GM23338 (cell line): ENCODE measurements around the gene POLA1. TPM values are rescaled to one million over a fixed set of nuclear protein-coding genes. Genes with fewer than 3 reads are reported as not detected.

ENCODE experiments used
- ATAC-seq: fragments of 200-7000 bp; cut with Tn5 transposase; 3 replicates; pipeline ENCODE4 v1.9.1; 2020
- DNase-seq: peaks from one replicate; pipeline ENCODE4 v3.0.0-alpha.2; 2015; ENCODE audit warnings: low spot score
- H2AFZ ChIP-seq: fragments of 200-600 bp; sonication (generic); 2 replicates; pipeline ENCODE4 v1.8.0; 2016; ENCODE audit warnings: antibody characterized with exemption, mild to moderate bottlenecking, moderate library complexity
- H3F3A ChIP-seq: fragments of 200-600 bp; sonication (generic); replicated peaks from 2 replicates; pipeline ENCODE4 v1.8.0; 2017; ENCODE audit warnings: antibody characterized with exemption, mixed run types, low read depth
- H3K27ac ChIP-seq: fragments of 200-600 bp; sonication (generic); 2 replicates; pipeline ENCODE4 v1.6.1; 2016; ENCODE audit warnings: low read depth
- H3K27me3 ChIP-seq: fragments of 200-600 bp; sonication (generic); 2 replicates; pipeline ENCODE4 v1.8.0; 2016; ENCODE audit warnings: mild to moderate bottlenecking, mixed run types, moderate library complexity; ENCODE audit not compliant: insufficient read depth
- H3K36me3 ChIP-seq: fragments of 200-600 bp; sonication (generic); 2 replicates; pipeline ENCODE4 v1.8.0; 2016; ENCODE audit warnings: mild to moderate bottlenecking; ENCODE audit not compliant: insufficient read depth
- H3K4me1 ChIP-seq: fragments of 200-600 bp; sonication (generic); 2 replicates; pipeline ENCODE4 v1.8.0; 2016; ENCODE audit warnings: mild to moderate bottlenecking, moderate library complexity; ENCODE audit not compliant: insufficient read depth
- H3K4me2 ChIP-seq: fragments of 200-600 bp; sonication (generic); 2 replicates; pipeline ENCODE4 v1.7.1; 2017; ENCODE audit warnings: mixed run types
- H3K4me3 ChIP-seq: fragments of 200-600 bp; sonication (generic); 2 replicates; pipeline ENCODE4 v1.6.1; 2016; ENCODE audit warnings: mixed run types
- H3K79me2 ChIP-seq: fragments of 200-600 bp; sonication (generic); replicated peaks from 2 replicates; pipeline ENCODE4 v1.8.0; 2017; ENCODE audit warnings: mild to moderate bottlenecking; ENCODE audit not compliant: insufficient read depth
- H3K9me2 ChIP-seq: fragments of 200-600 bp; sonication (generic); 2 replicates; pipeline ENCODE4 v1.8.0; 2017; ENCODE audit not compliant: insufficient read depth
- H4K20me1 ChIP-seq: fragments of 200-600 bp; sonication (generic); replicated peaks from 2 replicates; pipeline ENCODE4 v1.8.0; 2017; ENCODE audit warnings: mild to moderate bottlenecking; ENCODE audit not compliant: insufficient read depth
- H3K27ac Mint-ChIP-seq: 2 replicates; pipeline ENCODE4 v1.8.0; 2020; ENCODE audit warnings: inconsistent platforms, mild to moderate bottlenecking, moderate library complexity, mixed read lengths
- H3K27me3 Mint-ChIP-seq: 3 replicates; pipeline ENCODE4 v1.8.0; 2022; ENCODE audit warnings: low read depth, mild to moderate bottlenecking, moderate library complexity, mixed read lengths, inconsistent platforms; ENCODE audit not compliant: insufficient read depth, poor library complexity
- H3K36me3 Mint-ChIP-seq: 3 replicates; pipeline ENCODE4 v1.8.0; 2021; ENCODE audit warnings: low read depth, mild to moderate bottlenecking, inconsistent platforms, moderate library complexity, mixed read lengths
- H3K4me1 Mint-ChIP-seq: 3 replicates; pipeline ENCODE4 v1.8.0; 2020; ENCODE audit warnings: mild to moderate bottlenecking, inconsistent platforms, mixed read lengths
- H3K4me3 Mint-ChIP-seq: 3 replicates; pipeline ENCODE4 v1.8.0; 2021; ENCODE audit warnings: moderate library complexity, mild to moderate bottlenecking, inconsistent platforms, mixed read lengths
- H3K9me3 Mint-ChIP-seq: 3 replicates; pipeline ENCODE4 v1.8.0; 2020; ENCODE audit warnings: moderate library complexity, mild to moderate bottlenecking, inconsistent platforms, mixed read lengths
- CREB1 ChIP-seq: fragments of 250-450 bp; sonication (Bioruptor Pico); IDR thresholded peaks from 2 replicates; pipeline ENCODE4 v1.5.0; 2020; ENCODE audit warnings: low read depth, mild to moderate bottlenecking, moderate library complexity
- CTCF ChIP-seq, 2 experiments: fragments of 200-600 bp in 1 of 2; sonication (generic) in 1 of 2; conservative IDR thresholded peaks; 2 replicates each; pipeline versions ENCODE4 v1.5.1 to v1.6.1; 2016 to 2017; ENCODE audit warnings: antibody characterized with exemption in 2 of 2, low read depth in 2 of 2, mild to moderate bottlenecking in 2 of 2, moderate library complexity in 1 of 2
- EZH2 ChIP-seq: fragments of 200-600 bp; sonication (generic); IDR thresholded peaks from one replicate; pipeline ENCODE4 v1.8.0; 2017; ENCODE audit warnings: antibody characterized with exemption, mild to moderate bottlenecking, low read depth; ENCODE audit not compliant: unreplicated experiment
- EZH2phosphoT487 ChIP-seq: fragments of 200-600 bp; sonication (generic); IDR thresholded peaks from one replicate; pipeline ENCODE4 v1.8.1; 2018; ENCODE audit warnings: antibody characterized with exemption; ENCODE audit not compliant: unreplicated experiment
- JUNB ChIP-seq: IDR thresholded peaks from one replicate; pipeline ENCODE4 v1.6.1; 2016; ENCODE audit warnings: antibody characterized with exemption; ENCODE audit not compliant: unreplicated experiment
- NANOG ChIP-seq: IDR thresholded peaks from 2 replicates; pipeline ENCODE4 v1.6.1; 2016; ENCODE audit warnings: antibody characterized with exemption, borderline replicate concordance
- POLR2AphosphoS5 ChIP-seq: IDR thresholded peaks from 2 replicates; pipeline ENCODE4 v1.6.1; 2016; ENCODE audit warnings: antibody characterized with exemption, low read depth
- STAT1 ChIP-seq: IDR thresholded peaks from one replicate; pipeline ENCODE4 v1.6.1; 2016; ENCODE audit warnings: antibody characterized with exemption; ENCODE audit not compliant: unreplicated experiment
- ZNF114 ChIP-seq: fragments of 250-450 bp; sonication (Bioruptor Pico); IDR thresholded peaks from 2 replicates; pipeline ENCODE4 v1.5.0; 2020; ENCODE audit warnings: mild to moderate bottlenecking, moderate library complexity
- ZNF331 ChIP-seq: fragments of 250-450 bp; sonication (Bioruptor Pico); IDR thresholded peaks from 2 replicates; pipeline ENCODE4 v1.5.0; 2020; ENCODE audit warnings: low read depth, mild to moderate bottlenecking, moderate library complexity
- polyA plus RNA-seq: library from polyadenylated mRNA; unstranded; fragments of >200 nt; fragmentation: Nextera tagmentation; extraction: Ambion mirVana; gene quantifications from 2 replicates; pipeline ENCODE4 v1.2.1, GENCODE V29; 2016
- total RNA-seq: library from RNA; depleted of rRNA; stranded (reverse); fragments of >200 nt; shearing (Covaris generic); gene quantifications from 2 replicates; pipeline ENCODE4 v1.2.3, GENCODE V29; 2014
- TF ChIP-seq, protein P1 (sequence below): IDR thresholded peaks from 2 replicates; pipeline ENCODE4 v1.6.1; 2016; ENCODE audit warnings: antibody characterized with exemption
- TF ChIP-seq, protein P2 (sequence below): fragments of 250-450 bp; sonication (Bioruptor Pico); IDR thresholded peaks from 2 replicates; pipeline ENCODE4 v1.5.0; 2020; ENCODE audit warnings: mild to moderate bottlenecking, moderate library complexity
- TF ChIP-seq, protein P3 (sequence below): IDR thresholded peaks from one replicate; pipeline ENCODE4 v1.6.1; 2018; ENCODE audit warnings: antibody characterized with exemption; ENCODE audit not compliant: unreplicated experiment

POLA1 gene
- total and polyA plus RNA-seq, 2 experiments from 2014 or later = 12.6 to 36.6 TPM

DNA sequence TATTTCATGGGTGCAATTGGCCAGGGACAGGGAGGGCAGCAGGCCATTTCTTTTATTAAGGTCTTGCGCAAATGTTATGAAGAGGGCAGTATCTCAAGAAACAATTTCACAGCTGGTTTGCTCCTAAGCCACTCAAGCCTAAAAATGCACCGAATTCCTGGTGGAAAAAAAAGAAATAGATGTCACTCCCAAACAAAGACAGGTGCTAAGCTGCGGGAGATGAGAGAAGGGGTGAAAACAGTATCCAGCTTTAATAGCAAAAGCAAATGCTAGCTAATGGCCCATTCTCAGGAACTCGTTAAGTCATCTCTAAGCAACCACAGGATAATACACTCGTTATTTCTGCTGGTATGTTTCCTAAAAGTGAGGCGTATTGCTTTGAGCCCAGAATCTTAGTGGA, 205.7 kb downstream of the POLA1 start:
- H3K27me3 Mint-ChIP-seq = no peaks in the 10 kb centered on the region
- no peaks in the 10 kb centered on the region for H3F3A ChIP-seq
- H3K27ac Mint-ChIP-seq = no peak overlapping the region
- H3K27ac ChIP-seq = no peak overlapping the region
- H3K4me3 ChIP-seq = no peak overlapping the region
- no peak overlapping the region for H3K4me2 ChIP-seq
- DNase-seq (no peak), ATAC-seq (no peak)
- no peaks in the 10 kb centered on the region for H4K20me1 ChIP-seq
- H3K79me2 ChIP-seq = no peaks in the 10 kb centered on the region
- H2AFZ ChIP-seq = no peak overlapping the region
- H3K9me3 Mint-ChIP-seq = no peaks in the 10 kb centered on the region
- H3K36me3 Mint-ChIP-seq = no peaks in the 10 kb centered on the region
- TF ChIP-seq ZNF331 (no peak), NANOG (no peak), ZNF114 (CRISPR knock-in tag) (no peak), CTCF (conservative IDR thresholded peaks at IDR 0.05; ENCODE audit: low read depth in 2 of 2) (no peak), STAT1 (no peak), EZH2phosphoT487 (no peak), EZH2 (no peak), CREB1 (CRISPR knock-in tag) (no peak), JUNB (no peak), POLR2AphosphoS5 (no peak)
- TF ChIP-seq, protein P1, sequence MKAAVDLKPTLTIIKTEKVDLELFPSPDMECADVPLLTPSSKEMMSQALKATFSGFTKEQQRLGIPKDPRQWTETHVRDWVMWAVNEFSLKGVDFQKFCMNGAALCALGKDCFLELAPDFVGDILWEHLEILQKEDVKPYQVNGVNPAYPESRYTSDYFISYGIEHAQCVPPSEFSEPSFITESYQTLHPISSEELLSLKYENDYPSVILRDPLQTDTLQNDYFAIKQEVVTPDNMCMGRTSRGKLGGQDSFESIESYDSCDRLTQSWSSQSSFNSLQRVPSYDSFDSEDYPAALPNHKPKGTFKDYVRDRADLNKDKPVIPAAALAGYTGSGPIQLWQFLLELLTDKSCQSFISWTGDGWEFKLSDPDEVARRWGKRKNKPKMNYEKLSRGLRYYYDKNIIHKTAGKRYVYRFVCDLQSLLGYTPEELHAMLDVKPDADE = no peak
- TF ChIP-seq, protein P2, sequence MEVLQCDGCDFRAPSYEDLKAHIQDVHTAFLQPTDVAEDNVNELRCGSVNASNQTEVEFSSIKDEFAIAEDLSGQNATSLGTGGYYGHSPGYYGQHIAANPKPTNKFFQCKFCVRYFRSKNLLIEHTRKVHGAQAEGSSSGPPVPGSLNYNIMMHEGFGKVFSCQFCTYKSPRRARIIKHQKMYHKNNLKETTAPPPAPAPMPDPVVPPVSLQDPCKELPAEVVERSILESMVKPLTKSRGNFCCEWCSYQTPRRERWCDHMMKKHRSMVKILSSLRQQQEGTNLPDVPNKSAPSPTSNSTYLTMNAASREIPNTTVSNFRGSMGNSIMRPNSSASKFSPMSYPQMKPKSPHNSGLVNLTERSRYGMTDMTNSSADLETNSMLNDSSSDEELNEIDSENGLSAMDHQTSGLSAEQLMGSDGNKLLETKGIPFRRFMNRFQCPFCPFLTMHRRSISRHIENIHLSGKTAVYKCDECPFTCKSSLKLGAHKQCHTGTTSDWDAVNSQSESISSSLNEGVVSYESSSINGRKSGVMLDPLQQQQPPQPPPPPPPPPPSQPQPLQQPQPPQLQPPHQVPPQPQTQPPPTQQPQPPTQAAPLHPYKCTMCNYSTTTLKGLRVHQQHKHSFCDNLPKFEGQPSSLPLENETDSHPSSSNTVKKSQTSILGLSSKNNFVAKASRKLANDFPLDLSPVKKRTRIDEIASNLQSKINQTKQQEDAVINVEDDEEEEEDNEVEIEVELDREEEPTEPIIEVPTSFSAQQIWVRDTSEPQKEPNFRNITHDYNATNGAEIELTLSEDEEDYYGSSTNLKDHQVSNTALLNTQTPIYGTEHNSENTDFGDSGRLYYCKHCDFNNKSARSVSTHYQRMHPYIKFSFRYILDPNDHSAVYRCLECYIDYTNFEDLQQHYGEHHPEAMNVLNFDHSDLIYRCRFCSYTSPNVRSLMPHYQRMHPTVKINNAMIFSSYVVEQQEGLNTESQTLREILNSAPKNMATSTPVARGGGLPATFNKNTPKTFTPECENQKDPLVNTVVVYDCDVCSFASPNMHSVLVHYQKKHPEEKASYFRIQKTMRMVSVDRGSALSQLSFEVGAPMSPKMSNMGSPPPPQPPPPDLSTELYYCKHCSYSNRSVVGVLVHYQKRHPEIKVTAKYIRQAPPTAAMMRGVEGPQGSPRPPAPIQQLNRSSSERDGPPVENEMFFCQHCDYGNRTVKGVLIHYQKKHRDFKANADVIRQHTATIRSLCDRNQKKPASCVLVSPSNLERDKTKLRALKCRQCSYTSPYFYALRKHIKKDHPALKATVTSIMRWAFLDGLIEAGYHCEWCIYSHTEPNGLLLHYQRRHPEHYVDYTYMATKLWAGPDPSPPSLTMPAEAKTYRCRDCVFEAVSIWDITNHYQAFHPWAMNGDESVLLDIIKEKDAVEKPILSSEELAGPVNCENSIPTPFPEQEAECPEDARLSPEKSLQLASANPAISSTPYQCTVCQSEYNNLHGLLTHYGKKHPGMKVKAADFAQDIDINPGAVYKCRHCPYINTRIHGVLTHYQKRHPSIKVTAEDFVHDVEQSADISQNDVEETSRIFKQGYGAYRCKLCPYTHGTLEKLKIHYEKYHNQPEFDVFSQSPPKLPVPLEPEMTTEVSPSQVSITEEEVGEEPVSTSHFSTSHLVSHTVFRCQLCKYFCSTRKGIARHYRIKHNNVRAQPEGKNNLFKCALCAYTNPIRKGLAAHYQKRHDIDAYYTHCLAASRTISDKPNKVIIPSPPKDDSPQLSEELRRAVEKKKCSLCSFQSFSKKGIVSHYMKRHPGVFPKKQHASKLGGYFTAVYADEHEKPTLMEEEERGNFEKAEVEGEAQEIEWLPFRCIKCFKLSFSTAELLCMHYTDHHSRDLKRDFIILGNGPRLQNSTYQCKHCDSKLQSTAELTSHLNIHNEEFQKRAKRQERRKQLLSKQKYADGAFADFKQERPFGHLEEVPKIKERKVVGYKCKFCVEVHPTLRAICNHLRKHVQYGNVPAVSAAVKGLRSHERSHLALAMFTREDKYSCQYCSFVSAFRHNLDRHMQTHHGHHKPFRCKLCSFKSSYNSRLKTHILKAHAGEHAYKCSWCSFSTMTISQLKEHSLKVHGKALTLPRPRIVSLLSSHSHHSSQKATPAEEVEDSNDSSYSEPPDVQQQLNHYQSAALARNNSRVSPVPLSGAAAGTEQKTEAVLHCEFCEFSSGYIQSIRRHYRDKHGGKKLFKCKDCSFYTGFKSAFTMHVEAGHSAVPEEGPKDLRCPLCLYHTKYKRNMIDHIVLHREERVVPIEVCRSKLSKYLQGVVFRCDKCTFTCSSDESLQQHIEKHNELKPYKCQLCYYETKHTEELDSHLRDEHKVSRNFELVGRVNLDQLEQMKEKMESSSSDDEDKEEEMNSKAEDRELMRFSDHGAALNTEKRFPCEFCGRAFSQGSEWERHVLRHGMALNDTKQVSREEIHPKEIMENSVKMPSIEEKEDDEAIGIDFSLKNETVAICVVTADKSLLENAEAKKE (CRISPR knock-in tag) = no peak
- TF ChIP-seq, protein P3, sequence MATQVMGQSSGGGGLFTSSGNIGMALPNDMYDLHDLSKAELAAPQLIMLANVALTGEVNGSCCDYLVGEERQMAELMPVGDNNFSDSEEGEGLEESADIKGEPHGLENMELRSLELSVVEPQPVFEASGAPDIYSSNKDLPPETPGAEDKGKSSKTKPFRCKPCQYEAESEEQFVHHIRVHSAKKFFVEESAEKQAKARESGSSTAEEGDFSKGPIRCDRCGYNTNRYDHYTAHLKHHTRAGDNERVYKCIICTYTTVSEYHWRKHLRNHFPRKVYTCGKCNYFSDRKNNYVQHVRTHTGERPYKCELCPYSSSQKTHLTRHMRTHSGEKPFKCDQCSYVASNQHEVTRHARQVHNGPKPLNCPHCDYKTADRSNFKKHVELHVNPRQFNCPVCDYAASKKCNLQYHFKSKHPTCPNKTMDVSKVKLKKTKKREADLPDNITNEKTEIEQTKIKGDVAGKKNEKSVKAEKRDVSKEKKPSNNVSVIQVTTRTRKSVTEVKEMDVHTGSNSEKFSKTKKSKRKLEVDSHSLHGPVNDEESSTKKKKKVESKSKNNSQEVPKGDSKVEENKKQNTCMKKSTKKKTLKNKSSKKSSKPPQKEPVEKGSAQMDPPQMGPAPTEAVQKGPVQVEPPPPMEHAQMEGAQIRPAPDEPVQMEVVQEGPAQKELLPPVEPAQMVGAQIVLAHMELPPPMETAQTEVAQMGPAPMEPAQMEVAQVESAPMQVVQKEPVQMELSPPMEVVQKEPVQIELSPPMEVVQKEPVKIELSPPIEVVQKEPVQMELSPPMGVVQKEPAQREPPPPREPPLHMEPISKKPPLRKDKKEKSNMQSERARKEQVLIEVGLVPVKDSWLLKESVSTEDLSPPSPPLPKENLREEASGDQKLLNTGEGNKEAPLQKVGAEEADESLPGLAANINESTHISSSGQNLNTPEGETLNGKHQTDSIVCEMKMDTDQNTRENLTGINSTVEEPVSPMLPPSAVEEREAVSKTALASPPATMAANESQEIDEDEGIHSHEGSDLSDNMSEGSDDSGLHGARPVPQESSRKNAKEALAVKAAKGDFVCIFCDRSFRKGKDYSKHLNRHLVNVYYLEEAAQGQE = no peak
- H3K4me3 Mint-ChIP-seq = no peak overlapping the region
- no peaks in the 10 kb centered on the region for H3K27me3 ChIP-seq
- H3K36me3 ChIP-seq = no peaks in the 10 kb centered on the region
- H3K9me2 ChIP-seq = no peaks in the 10 kb centered on the region
- H3K4me1 Mint-ChIP-seq = peaks cover 16% of the 10 kb centered on the region
- H3K4me1 ChIP-seq = peaks cover 17% of the 10 kb centered on the region
